DOHH2 (cell line): Measurements from ENCODE around the gene TRMT112.
"Not testable (repeated sequence)": the region's sequence is repeated elsewhere in the genome, so short reads cannot be mapped to it uniquely, and the experiment has no call there.

Source experiments
- H3F3A ChIP-seq: fragments of 200-600 bp; sonication (generic), shearing (Covaris generic); 2 replicates; pipeline ENCODE4 v1.6.0; 2016; ENCODE audit warnings: antibody characterized with exemption, mild to moderate bottlenecking; ENCODE audit not compliant: control insufficient read depth, insufficient read depth
- H3K27ac ChIP-seq: fragments of 200-600 bp; sonication (generic); 2 replicates; pipeline ENCODE4 v1.5.1; 2014; ENCODE audit warnings: low read depth, mild to moderate bottlenecking, low read length, moderate library complexity
- H3K27me3 ChIP-seq: fragments of 200-600 bp; sonication (generic); 2 replicates; pipeline ENCODE4 v1.6.1; 2014; ENCODE audit warnings: mild to moderate bottlenecking, low read length, mixed read lengths; ENCODE audit not compliant: control insufficient read depth
- H3K36me3 ChIP-seq: fragments of 200-600 bp; sonication (generic); 2 replicates; pipeline ENCODE4 v1.6.1; 2014; ENCODE audit warnings: mild to moderate bottlenecking, low read length, moderate library complexity, mixed read lengths; ENCODE audit not compliant: control insufficient read depth
- H3K4me1 ChIP-seq: fragments of 200-600 bp; sonication (generic); 2 replicates; pipeline ENCODE4 v1.6.1; 2014; ENCODE audit warnings: mild to moderate bottlenecking, low read length, mixed read lengths; ENCODE audit not compliant: control insufficient read depth
- H3K4me2 ChIP-seq: fragments of 200-600 bp; sonication (generic); 2 replicates; pipeline ENCODE4 v1.6.0; 2014; ENCODE audit warnings: mild to moderate bottlenecking, low read length, moderate library complexity
- H3K4me3 ChIP-seq: fragments of 200-600 bp; sonication (generic); 2 replicates; pipeline ENCODE4 v1.5.1; 2014; ENCODE audit warnings: mild to moderate bottlenecking, low read length, mixed read lengths
- H3K79me2 ChIP-seq: fragments of 200-600 bp; sonication (generic); 2 replicates; pipeline ENCODE4 v1.6.1; 2014; ENCODE audit warnings: mild to moderate bottlenecking, low read length, mixed read lengths; ENCODE audit not compliant: control insufficient read depth
- H3K9me2 ChIP-seq: fragments of 200-600 bp; sonication (generic); replicated peaks from 2 replicates; pipeline ENCODE4 v1.6.1; 2014; ENCODE audit warnings: mild to moderate bottlenecking, low read length, mixed read lengths; ENCODE audit not compliant: control insufficient read depth
- H3K9me3 ChIP-seq: fragments of 200-600 bp; sonication (generic); 2 replicates; pipeline ENCODE4 v1.6.1; 2014; ENCODE audit warnings: antibody characterized with exemption, low read length, mixed read lengths; ENCODE audit not compliant: control insufficient read depth, insufficient read depth
- H4K20me1 ChIP-seq: fragments of 200-600 bp; sonication (generic); 2 replicates; pipeline ENCODE4 v1.6.0; 2014; ENCODE audit warnings: low read depth, mild to moderate bottlenecking, antibody characterized with exemption, low read length, moderate library complexity; ENCODE audit not compliant: control insufficient read depth, insufficient read depth
- CTCF ChIP-seq: fragments of 200-600 bp; sonication (generic); IDR thresholded peaks from one replicate; pipeline ENCODE4 v1.5.1; 2014; ENCODE audit warnings: antibody characterized with exemption, mild to moderate bottlenecking, low read depth, low read length; ENCODE audit not compliant: poor library complexity, severe bottlenecking
- EZH2phosphoT487 ChIP-seq: fragments of 200-600 bp; sonication (generic); IDR thresholded peaks from 2 replicates; pipeline ENCODE4 v1.6.1; 2017; ENCODE audit warnings: borderline replicate concordance, mild to moderate bottlenecking, antibody characterized with exemption, low read length, moderate library complexity, mixed read lengths

The TRMT112 gene

GRCh38 chr11:64327375-64327774 is 10.0 kb upstream of the TRMT112 start:
- no peak overlapping the region for H3K4me3 ChIP-seq
- H3K9me2 ChIP-seq = no peaks in the 10 kb centered on the region
- H4K20me1 ChIP-seq = no peaks in the 10 kb centered on the region
- H3F3A ChIP-seq = peaks cover 7% of the 10 kb centered on the region; the same call in 1 of the 2 replicates
- TF ChIP-seq EZH2phosphoT487 (no peak), CTCF (no peak)
- no peak overlapping the region for H3K27ac ChIP-seq
- H3K27me3 ChIP-seq = no peaks in the 10 kb centered on the region
- H3K4me1 ChIP-seq = peaks cover 12% of the 10 kb centered on the region
- no peak overlapping the region for H3K4me2 ChIP-seq
- H3K9me3 ChIP-seq = no peaks in the 10 kb centered on the region
- no peaks in the 10 kb centered on the region for H3K79me2 ChIP-seq
- H3K36me3 ChIP-seq = peaks cover 7% of the 10 kb centered on the region; the same call in 1 of the 2 replicates

- Histone ChIP-seq H3K79me2 (no peaks in the 10 kb centered on the region), H3K36me3 (peaks cover 25% of the 10 kb centered on the region; the same call in 1 of the 2 replicates), H3K4me3 (no peak overlapping the region), H3K9me2 (no peaks in the 10 kb centered on the region), H3K27me3 (no peaks in the 10 kb centered on the region), H4K20me1 (no peaks in the 10 kb centered on the region), H3F3A (peaks cover 7% of the 10 kb centered on the region; the same call in 1 of the 2 replicates), H3K4me1 (no peaks in the 10 kb centered on the region), H3K9me3 (no peaks in the 10 kb centered on the region), H3K27ac (no peak overlapping the region), H3K4me2 (no peak overlapping the region)
- TF ChIP-seq CTCF (no peak), EZH2phosphoT487 (no peak)
These were observed 7.5 kb upstream of the TRMT112 start for GRCh38 chr11:64324692-64325469.

- not testable (repeated sequence) for H3K79me2 ChIP-seq, H3K27ac ChIP-seq, H3K4me2 ChIP-seq, H3F3A ChIP-seq, H3K27me3 ChIP-seq, H3K9me3 ChIP-seq, H4K20me1 ChIP-seq, H3K4me3 ChIP-seq, H3K9me2 ChIP-seq, H3K4me1 ChIP-seq
- H3K36me3 ChIP-seq = peaks cover 29% of the 10 kb centered on the region
These were observed 6.6 kb upstream of the TRMT112 start for GRCh38 chr11:64323984-64324383.

- no peaks in the 10 kb centered on the region for H3K9me3 ChIP-seq
- no peak overlapping the region for H3K27ac ChIP-seq
- H4K20me1 ChIP-seq = no peaks in the 10 kb centered on the region
- peaks cover 7% of the 10 kb centered on the region for H3K4me1 ChIP-seq
- peaks cover 29% of the 10 kb centered on the region for H3K36me3 ChIP-seq
- TF ChIP-seq CTCF (no peak), EZH2phosphoT487 (no peak)
- H3K4me2 ChIP-seq = no peak overlapping the region
- no peaks in the 10 kb centered on the region for H3K27me3 ChIP-seq
- H3K79me2 ChIP-seq = peaks cover 13% of the 10 kb centered on the region
- no peaks in the 10 kb centered on the region for H3K9me2 ChIP-seq
- peaks cover 7% of the 10 kb centered on the region; the same call in 1 of the 2 replicates for H3F3A ChIP-seq
- no peak overlapping the region for H3K4me3 ChIP-seq
These were observed 6.0 kb upstream of the TRMT112 start for GRCh38 chr11:64323373-64323772.
